Measurements from ENCODE around the gene SMARCA4.

SMARCA4 gene

DNA sequence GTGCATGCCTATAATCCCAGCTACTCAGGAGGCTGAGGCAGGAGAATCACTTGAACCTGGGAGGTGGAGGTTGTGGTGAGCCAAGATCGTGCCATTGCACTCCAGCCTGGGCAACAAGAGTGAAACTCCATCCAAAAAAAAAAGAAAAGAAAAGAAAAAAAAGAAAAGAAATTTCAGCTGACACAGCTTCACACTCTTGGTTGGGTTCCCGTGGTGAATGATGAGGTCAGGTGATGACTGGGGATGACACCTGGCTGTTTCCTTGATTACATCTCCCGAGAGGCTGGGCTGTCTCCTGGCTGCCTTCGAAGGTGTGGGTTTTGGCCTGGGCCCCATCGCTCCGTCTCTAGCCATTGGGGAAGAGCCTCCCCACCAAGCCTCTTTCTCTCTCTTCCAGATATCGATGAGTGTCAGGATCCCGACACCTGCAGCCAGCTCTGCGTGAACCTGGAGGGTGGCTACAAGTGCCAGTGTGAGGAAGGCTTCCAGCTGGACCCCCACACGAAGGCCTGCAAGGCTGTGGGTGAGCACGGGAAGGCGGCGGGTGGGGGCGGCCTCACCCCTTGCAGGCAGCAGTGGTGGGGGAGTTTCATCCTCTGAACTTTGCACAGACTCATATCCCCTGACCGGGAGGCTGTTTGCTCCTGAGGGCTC lies 150.4 kb downstream of the SMARCA4 start:
- no peak overlapping the region for H3K4me3 ChIP-seq (ENCODE audit: low read length)
- TF ChIP-seq, protein P1, sequence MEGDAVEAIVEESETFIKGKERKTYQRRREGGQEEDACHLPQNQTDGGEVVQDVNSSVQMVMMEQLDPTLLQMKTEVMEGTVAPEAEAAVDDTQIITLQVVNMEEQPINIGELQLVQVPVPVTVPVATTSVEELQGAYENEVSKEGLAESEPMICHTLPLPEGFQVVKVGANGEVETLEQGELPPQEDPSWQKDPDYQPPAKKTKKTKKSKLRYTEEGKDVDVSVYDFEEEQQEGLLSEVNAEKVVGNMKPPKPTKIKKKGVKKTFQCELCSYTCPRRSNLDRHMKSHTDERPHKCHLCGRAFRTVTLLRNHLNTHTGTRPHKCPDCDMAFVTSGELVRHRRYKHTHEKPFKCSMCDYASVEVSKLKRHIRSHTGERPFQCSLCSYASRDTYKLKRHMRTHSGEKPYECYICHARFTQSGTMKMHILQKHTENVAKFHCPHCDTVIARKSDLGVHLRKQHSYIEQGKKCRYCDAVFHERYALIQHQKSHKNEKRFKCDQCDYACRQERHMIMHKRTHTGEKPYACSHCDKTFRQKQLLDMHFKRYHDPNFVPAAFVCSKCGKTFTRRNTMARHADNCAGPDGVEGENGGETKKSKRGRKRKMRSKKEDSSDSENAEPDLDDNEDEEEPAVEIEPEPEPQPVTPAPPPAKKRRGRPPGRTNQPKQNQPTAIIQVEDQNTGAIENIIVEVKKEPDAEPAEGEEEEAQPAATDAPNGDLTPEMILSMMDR (conservative IDR thresholded peaks at IDR 0.05; ENCODE audit: low read depth, low read length): no peak
- no peak for DNase-seq (ENCODE audit: low read depth)

DNA sequence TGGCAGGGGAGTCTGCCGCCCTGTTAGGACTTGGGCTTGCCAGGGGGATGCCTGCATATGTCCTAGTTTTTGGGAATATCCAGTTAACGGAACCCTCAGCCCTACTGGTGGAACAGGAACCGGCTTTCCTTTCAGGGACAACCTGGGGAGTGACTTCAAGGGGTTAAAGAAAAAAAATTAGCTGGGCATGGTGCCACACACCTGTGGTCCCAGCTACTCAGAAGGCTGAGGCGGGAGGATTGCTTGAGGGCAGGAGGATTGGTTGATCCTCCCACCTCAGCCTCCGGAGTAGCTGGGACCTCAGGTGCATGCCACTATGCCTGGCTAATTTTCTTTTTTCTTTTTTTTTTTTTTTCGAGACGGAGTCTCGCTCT lies 150.9 kb downstream of the SMARCA4 start:
- TF ChIP-seq, protein P1 (conservative IDR thresholded peaks at IDR 0.05; ENCODE audit: low read depth, low read length): no peak
- no peak for DNase-seq (ENCODE audit: low read depth)
- no peak overlapping the region for H3K4me3 ChIP-seq (ENCODE audit: low read length)

Data from retinal pigment epithelial cell (primary cell).